Small intestine (tissue), 7 donors: Measurements from ENCODE around the gene MAPK6. TPM values are rescaled to one million over a fixed set of nuclear protein-coding genes. Genes with fewer than 3 reads are reported as not detected.
A peak's percentile ranks its signal among the peaks of the same experiment; 100 is the strongest.

ENCODE experiments used
- DNase-seq, 2 donors: peaks; one replicate each; pipeline versions ENCODE4 v3.0.0 to v3.0.0-alpha.2; 2013
- FAIRE-seq: peaks from 2 replicates; lab custom pipeline; 2012; peaks lifted over from hg19 to GRCh38; lab: Jason Lieb, UNC
- H3K27ac ChIP-seq, 3 donors: one replicate each; pipeline ENCODE4 v1.5.1; 2013; ENCODE audit warnings: low read length in 2 of 3, mild to moderate bottlenecking in 2 of 3, control low read depth in 1 of 3, inconsistent platforms in 1 of 3, low read depth in 1 of 3, moderate library complexity in 1 of 3
- H3K27me3 ChIP-seq, 3 donors: one replicate each; pipeline ENCODE4 v1.6.1; 2013; ENCODE audit warnings: low read length in 3 of 3, inconsistent platforms in 1 of 3; ENCODE audit not compliant: control insufficient read depth in 3 of 3, insufficient read depth in 3 of 3
- H3K36me3 ChIP-seq, 3 donors: one replicate each; pipeline ENCODE4 v1.6.1; 2013; ENCODE audit warnings: low read length in 3 of 3, inconsistent platforms in 1 of 3, low read depth in 1 of 3, mild to moderate bottlenecking in 1 of 3, moderate library complexity in 1 of 3; ENCODE audit not compliant: control insufficient read depth in 3 of 3, insufficient read depth in 2 of 3
- H3K4me1 ChIP-seq, 3 donors: one replicate each; pipeline ENCODE4 v1.6.1; 2013; ENCODE audit warnings: low read length in 2 of 3, inconsistent platforms in 1 of 3, low read depth in 1 of 3, mild to moderate bottlenecking in 1 of 3, moderate library complexity in 1 of 3; ENCODE audit not compliant: control insufficient read depth in 3 of 3, insufficient read depth in 2 of 3
- H3K4me3 ChIP-seq, 3 donors: one replicate each; pipeline ENCODE4 v1.5.1; 2013; ENCODE audit warnings: low read length in 3 of 3, control low read depth in 1 of 3, inconsistent platforms in 1 of 3, low read depth in 1 of 3, mild to moderate bottlenecking in 1 of 3, moderate library complexity in 1 of 3
- H3K9me3 ChIP-seq, 2 donors: one replicate each; pipeline ENCODE4 v1.6.1; 2013; ENCODE audit warnings: low read depth in 1 of 2, low read length in 1 of 2; ENCODE audit not compliant: control insufficient read depth in 2 of 2, insufficient read depth in 1 of 2
- WGBS, 3 donors: extraction: QIAGEN DNeasy Blood & Tissue Kit; methylation state at CpG; one replicate each; pipeline ENCODE4 v1.1.7; 2013; 5-methylcytosine and 5-hydroxymethylcytosine counted together
- polyA plus RNA-seq, 4 donors: library from polyadenylated mRNA; stranded (reverse) in 3 of 4; unstranded in 1 of 4; fragments of 200-250 nt in 3 of 4; fragments of 120-200 nt in 1 of 4; gene quantifications; one replicate each; pipeline versions ENCODE4 v1.2.1 to v1.2.3, GENCODE V29; 2013
- donor health status: healthy with polysubstance abuse.
- donor health status: control.
- donor health status: control.
- donor health status: Bipolar disorder and iron deficiency.
- donor health status: healthy.

The MAPK6 gene
- polyA plus RNA-seq, 4 donors, result 15.5 to 52.8 (median 27.6) TPM

DNA sequence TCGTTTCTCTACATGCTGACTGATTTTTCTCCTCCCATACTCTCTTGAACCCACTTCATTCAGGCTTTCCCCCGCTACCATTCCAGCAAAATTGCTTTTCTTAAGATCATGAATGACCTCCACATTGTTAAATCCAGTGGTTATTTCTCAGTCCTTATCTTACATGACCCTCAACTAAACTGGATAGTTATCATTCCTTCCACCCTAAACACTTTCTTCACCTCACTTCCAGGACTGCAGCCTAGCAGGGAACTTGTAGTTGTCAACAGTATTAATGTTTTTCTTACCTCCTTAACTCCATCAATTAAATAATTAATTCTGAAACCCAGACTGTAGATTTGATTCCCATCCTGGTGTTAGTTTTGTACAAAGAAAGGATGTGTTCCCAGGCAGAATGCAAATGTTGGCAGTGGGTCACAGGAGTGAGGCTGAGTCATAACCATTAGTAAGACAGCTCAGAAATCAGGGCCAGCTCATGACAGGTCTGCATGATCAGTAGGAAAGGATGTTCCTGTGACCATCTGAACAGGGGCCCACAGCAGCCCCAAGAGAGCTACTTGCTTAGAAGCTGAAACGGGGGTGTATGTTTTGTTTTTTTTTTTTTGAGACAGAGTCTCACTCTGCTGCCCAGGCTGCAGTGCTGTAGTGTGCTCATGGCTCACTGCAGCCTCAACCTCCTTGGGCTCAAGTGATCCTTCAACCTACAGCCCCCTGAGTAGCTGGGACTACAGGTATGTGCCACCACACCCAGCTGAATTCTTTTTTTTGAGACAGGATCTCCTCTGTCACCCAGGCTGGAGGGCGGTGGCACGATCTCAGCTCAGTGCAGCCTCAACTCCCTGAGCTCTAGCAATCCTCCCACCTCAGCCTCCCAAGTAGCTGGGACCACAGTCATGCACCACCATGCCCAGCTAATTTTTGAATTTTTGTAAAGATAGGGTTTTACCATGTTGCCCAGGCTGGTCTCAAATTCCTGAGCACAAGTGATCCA, 84.5 kb downstream of the MAPK6 start:
- no peak for DNase-seq
- no peak overlapping the region for H3K27ac ChIP-seq
- FAIRE-seq, result no peak

DNA sequence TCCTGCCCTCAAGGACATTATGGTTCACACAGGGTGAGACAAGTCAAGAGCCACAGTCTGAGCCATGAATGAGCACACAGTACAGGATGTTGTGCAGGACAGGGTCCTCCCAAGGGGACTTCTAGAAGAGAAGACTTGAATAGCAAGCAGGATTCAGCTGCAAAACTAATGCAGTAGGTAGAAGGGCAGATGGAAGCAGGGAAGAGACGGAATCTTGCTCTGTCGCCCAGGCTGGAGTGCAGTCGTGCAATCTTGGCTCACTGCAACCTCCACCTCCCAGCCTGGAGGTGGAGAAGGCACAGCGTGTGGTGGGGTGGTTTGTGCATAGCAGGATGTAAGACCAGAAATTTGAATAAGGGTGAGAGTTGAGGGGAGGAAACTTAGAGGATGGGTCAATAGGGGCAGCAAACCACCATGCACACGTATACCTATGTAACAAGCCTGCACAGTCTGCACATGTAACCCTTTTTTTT, 85.5 kb downstream of the MAPK6 start:
- no peak for DNase-seq
- no peak for FAIRE-seq
- H3K27ac ChIP-seq, result no peak overlapping the region
- no peaks in the 10 kb centered on the region for H3K36me3 ChIP-seq
- H3K4me3 ChIP-seq, result no peak overlapping the region
- H3K4me1 ChIP-seq, result peaks cover 0 to 2% (median 0%) of the 10 kb centered on the region in 3 donors
- no peaks in the 10 kb centered on the region for H3K9me3 ChIP-seq
- H3K27me3 ChIP-seq, result no peaks in the 10 kb centered on the region
- WGBS, 3 donors, result 81 to 94% (median 89%) methylated on average over 5 of the region's 5 CpGs

More for the DNA sequence above, 84.5 kb downstream of the MAPK6 start:
- H3K4me3 ChIP-seq, result no peak overlapping the region
- H3K4me1 ChIP-seq, result peaks cover 0 to 3% (median 2%) of the 10 kb centered on the region in 3 donors
- no peaks in the 10 kb centered on the region for H3K27me3 ChIP-seq
- no peaks in the 10 kb centered on the region for H3K9me3 ChIP-seq
- H3K36me3 ChIP-seq, result no peaks in the 10 kb centered on the region
- 75 to 82% (median 78%) methylated on average over 5 of the region's 5 CpGs for WGBS, 3 donors

DNA sequence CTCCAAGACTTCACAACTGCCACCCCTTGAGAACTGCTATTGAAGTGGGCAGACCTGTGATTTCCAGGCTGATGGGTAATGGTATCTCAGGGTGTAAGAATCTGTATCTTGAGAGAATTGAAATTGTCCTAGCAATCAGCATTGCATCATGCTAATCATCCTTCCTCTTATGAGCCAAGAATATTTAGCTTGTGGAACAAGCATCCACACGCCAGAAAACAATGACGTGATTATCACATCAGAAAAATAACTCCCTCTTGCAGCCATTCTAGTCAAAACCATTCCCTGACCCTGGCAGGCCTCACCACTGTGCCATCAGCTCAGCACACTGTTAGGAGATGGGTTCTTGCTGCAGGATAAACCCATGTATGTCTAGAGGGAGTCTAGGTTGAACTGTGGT, 86.8 kb downstream of the MAPK6 start:
- 90 to 92% (median 92%) methylated on average over 2 of the region's 2 CpGs for WGBS, 3 donors
- DNase-seq (no peak), FAIRE-seq (no peak)
- Histone ChIP-seq H3K4me1 (peaks cover 0 to 2% (median 0%) of the 10 kb centered on the region in 3 donors), H3K4me3 (no peak overlapping the region), H3K27me3 (no peaks in the 10 kb centered on the region), H3K9me3 (no peaks in the 10 kb centered on the region), H3K36me3 (no peaks in the 10 kb centered on the region), H3K27ac (no peak overlapping the region)

DNA sequence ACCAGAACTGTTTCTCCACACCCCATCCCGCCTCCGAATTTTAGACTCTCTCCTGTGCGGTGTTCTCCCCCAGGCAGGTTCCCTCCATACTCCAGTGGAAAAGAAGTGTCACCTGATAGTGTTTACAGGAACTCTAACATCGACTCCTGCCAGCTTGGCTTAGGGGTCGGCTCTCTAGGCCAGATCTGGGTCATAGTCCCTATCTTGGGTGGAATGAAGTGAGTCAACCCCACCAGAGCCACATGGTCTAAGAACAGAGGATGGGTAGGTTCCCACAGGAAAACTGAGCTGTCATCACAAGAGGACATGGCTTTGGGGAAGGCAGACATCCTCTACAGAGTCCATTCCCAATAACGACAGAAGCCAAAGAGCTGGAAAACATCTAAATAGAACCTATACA, 87.6 kb downstream of the MAPK6 start:
- Histone ChIP-seq H3K36me3 (no peaks in the 10 kb centered on the region), H3K27ac (no peak overlapping the region), H3K4me1 (peaks cover 0 to 2% (median under 1%) of the 10 kb centered on the region in 3 donors), H3K9me3 (no peaks in the 10 kb centered on the region), H3K4me3 (no peak overlapping the region), H3K27me3 (peaks cover 0 to 5% (median 2%) of the 10 kb centered on the region in 3 donors)
- no peak for FAIRE-seq
- WGBS, 3 donors, result 74 to 79% (median 75%) methylated on average over 6 of the region's 6 CpGs
- DNase-seq, result no peak

DNA sequence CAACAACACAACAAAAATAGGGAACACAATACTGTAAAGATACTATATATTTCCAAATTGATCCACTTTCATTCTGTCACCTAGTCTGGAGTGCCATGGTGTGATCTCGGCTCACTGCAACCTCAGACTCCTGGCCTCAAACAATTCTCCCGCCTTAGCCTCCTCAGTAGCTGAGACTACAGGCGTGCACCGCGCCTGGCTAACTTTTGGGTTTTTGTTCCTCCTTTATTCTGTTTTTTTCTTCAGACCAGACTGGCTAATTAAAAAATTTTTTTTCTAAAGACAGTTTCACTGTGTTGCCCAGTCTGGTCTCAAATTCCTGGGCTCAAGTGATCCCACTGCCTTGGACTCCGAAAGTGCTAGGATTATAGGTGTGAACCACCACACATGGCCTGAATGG, 88.2 kb downstream of the MAPK6 start:
- Histone ChIP-seq H3K27ac (no peak overlapping the region), H3K27me3 (peaks cover 0 to 9% (median 2%) of the 10 kb centered on the region in 3 donors), H3K4me1 (peaks cover 0 to 2% (median 2%) of the 10 kb centered on the region in 3 donors), H3K9me3 (no peaks in the 10 kb centered on the region), H3K36me3 (no peaks in the 10 kb centered on the region), H3K4me3 (no peak overlapping the region)
- DNase-seq (no peak), FAIRE-seq (no peak)
- 95 to 99% (median 97%) methylated on average over 6 of the region's 6 CpGs for WGBS, 3 donors

DNA sequence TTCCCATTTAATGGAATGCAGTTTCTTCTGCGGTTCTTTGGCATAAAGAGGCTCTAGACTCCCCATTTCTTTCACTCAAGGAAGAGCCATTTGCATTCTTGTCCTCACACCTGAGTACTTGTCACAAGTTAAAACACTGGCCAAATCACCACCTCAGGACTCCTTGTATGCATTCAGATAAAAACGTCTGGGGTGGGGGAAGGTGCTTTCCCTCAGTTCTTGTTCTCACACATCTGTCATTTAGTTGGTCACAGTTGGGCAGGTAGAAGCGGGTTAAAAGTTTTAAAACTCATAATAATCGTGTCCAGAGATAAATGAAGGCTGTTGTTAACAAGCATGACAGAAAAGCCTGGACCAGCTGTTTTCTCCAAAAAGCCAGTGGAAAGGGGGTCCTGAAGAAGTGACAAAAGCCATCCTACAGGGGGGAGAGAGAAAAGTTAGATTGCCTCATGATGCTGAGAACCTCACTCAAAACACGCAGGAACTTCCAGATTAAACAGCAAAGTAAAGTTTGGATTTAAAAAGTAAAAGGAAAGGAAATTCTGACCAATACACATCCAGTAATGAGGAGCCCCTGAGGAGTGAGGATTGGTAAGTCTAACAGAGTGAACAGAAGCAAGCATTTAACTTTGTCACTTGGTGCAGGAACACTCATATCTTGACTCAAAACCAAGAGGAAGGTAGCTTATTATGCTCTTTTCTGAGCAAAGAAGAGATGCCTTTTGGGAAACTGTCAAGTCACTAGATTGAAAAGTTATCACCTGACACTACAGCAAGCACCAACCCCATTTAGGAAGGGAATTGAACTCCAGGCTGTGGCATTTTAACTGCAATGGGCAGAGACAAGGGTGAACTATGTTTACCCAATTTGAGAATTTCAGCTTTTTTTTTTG, 90.8 kb downstream of the MAPK6 start:
- no peak for FAIRE-seq
- WGBS, 3 donors, result 60 to 65% (median 64%) methylated on average over 5 of the region's 5 CpGs
- H3K27ac ChIP-seq, result no peak overlapping the region

DNA sequence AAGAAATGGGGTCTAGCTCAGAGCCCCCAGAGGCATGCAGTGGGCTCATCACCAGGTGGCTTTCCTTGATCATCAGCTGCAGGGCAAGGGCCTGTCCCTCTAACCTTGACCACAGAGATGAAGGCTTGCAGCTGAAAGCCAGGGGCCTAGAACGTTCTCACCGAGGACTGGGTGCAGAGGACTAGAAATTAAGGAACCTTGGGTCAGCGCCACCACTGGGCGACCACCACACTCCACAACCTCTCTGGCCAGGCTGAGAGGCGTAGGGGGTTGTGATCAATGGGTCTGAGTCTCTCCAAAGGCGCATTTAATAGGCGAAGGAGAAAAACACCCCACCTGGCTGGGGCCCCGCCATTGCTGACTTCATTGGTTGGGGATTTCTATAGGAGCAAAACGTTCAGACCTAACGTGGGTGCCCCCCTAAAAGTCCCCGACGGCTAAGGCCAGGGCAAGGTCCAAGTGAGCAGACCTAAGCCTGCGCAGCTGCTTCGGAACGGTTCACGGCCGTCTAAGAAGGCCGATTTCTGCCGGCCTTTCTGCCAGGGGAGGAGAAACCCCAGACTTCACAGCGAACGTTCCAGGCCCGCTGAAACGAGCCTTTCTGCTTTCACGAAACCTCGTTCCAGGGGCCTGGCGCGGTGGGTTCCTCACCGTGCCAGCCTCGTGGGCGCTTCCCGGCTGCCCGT, 92.6 kb downstream of the MAPK6 start:
- H3K27ac ChIP-seq, result peak overlapping the region in 1 of 3 donors; percentile 21
- H3K4me3 ChIP-seq, result peak overlapping the region in 2 of 3 donors; percentile 51 to 52
- 42 to 48% (median 43%) methylated on average over 24 to 32 of the region's 32 CpGs for WGBS, 3 donors

More for the DNA sequence above, 90.8 kb downstream of the MAPK6 start:
- Histone ChIP-seq H3K4me3 (no peak overlapping the region), H3K9me3 (no peaks in the 10 kb centered on the region), H3K36me3 (peaks cover 0 to 4% (median 0%) of the 10 kb centered on the region in 3 donors), H3K27me3 (peaks cover 0 to 13% (median 2%) of the 10 kb centered on the region in 3 donors), H3K4me1 (peaks cover 2 to 13% (median 2%) of the 10 kb centered on the region in 3 donors)
- no peak for DNase-seq

More for the DNA sequence above, 92.6 kb downstream of the MAPK6 start:
- H3K36me3 ChIP-seq, result peaks cover 0 to 4% (median 0%) of the 10 kb centered on the region in 3 donors
- H3K9me3 ChIP-seq, result no peaks in the 10 kb centered on the region
- peaks cover 0 to 13% (median 2%) of the 10 kb centered on the region in 3 donors for H3K27me3 ChIP-seq
- H3K4me1 ChIP-seq, result peaks cover 2 to 24% (median 6%) of the 10 kb centered on the region in 3 donors
- no peak for FAIRE-seq
- no peak for DNase-seq
